ENCODE results near the gene ALOX15. TPM values are rescaled to one million over a fixed set of nuclear protein-coding genes. Genes with fewer than 3 reads are reported as not detected.

Gene ALOX15
- total RNA-seq, 2 experiments from 2014 or later = not detected

DNA sequence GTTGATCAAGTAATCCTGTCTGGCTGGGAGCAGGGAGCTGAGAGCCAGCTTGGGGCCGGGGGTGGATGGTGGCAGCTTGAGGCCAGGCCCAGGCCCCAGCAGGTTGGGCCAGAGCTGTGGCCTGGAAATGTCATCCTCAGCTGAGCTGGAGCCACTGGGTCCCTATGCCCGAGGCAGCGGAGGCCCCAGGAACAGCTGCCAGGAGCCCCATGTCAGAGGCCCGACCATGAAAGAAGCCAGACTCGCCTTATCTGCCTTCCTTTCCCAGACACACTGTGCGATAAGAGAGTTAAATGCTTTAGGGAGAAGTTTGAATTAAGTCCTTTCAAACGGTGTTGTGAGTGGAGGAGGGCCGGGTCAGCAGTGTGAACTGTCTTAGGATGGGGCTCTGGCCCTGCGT, 53.7 kb downstream of the ALOX15 start:
- no peak overlapping the region for H3K27ac Mint-ChIP-seq
- H3K27me3 Mint-ChIP-seq (ENCODE audit: low read depth) = peaks cover 33% of the 10 kb centered on the region
- DNase-seq (no peak), ATAC-seq (no peak)
- no peaks in the 10 kb centered on the region for H3K36me3 Mint-ChIP-seq (ENCODE audit: low read depth)
- H3K9me3 Mint-ChIP-seq (ENCODE audit: insufficient read depth) = no peaks in the 10 kb centered on the region
- ChIA-PET CTCF (interaction anchor here (1.1 kb wide), 1 partner anchor 23 kb away, joined by 3 read pairs; no protein-coding TSS in a partner anchor), POLR2A (no interaction called here)
- H3K4me1 Mint-ChIP-seq (ENCODE audit: low read depth) = peaks cover 3% of the 10 kb centered on the region
- no peak overlapping the region for H3K4me3 Mint-ChIP-seq

DNA sequence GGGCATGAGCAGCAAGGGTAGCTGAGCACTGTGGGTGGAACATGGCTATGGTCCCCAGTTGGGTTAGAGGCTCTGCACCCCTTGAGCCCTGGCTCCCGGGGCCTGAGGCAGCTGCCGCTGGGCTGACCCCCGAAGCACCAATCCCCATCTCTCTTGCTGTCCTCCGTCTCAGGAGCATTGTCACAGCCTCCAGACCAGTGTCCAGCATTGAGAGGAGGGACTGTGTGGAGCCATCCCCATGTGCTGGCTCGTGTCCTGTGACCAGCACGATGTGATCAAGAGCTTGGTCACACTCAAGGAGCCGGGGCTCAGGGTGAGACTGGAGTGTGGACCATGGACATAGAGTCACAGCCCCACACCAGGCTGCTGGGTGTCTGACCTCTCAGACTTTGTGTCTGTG, 54.3 kb downstream of the ALOX15 start:
- ATAC-seq (no peak), DNase-seq (no peak)
- ChIA-PET CTCF (interaction anchor here (1.1 to 1.4 kb wide), 2 partner anchors 20 to 22 kb away, joined by 3 to 5 read pairs; no protein-coding TSS in a partner anchor), POLR2A (interaction anchor here (0.7 kb wide), 1 partner anchor 32 kb away, joined by 3 read pairs; the partner anchor contains the start of gene MYBBP1A)
- Mint-ChIP-seq H3K4me1 (ENCODE audit: low read depth) (peaks cover 3% of the 10 kb centered on the region), H3K27me3 (ENCODE audit: low read depth) (peaks cover 37% of the 10 kb centered on the region), H3K36me3 (ENCODE audit: low read depth) (no peaks in the 10 kb centered on the region), H3K9me3 (ENCODE audit: insufficient read depth) (no peaks in the 10 kb centered on the region), H3K4me3 (no peak overlapping the region), H3K27ac (no peak overlapping the region)

DNA sequence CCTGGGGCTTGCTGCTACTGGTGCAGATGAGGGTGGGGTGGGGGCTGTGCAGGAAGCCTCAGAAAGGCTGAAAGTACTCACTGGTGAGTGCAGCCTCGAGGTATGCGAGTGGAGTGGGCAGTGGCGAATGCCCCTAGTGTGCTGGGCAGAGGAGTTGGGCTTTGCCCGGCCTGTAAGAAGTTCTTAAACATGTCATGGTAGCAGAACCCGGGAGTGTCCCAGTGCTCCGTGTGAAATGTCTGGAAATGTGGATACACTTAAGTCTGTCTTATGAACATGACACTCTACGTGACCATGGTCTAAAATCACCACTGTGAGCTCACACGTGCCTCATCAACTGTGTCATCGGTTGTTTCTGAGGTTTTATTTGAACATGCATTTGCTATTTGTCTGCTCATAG, 55.4 kb downstream of the ALOX15 start:
- H3K27ac Mint-ChIP-seq = no peak overlapping the region
- H3K36me3 Mint-ChIP-seq (ENCODE audit: low read depth) = no peaks in the 10 kb centered on the region
- DNase-seq (no peak), ATAC-seq (no peak)
- H3K9me3 Mint-ChIP-seq (ENCODE audit: insufficient read depth) = no peaks in the 10 kb centered on the region
- H3K4me1 Mint-ChIP-seq (ENCODE audit: low read depth) = peaks cover 3% of the 10 kb centered on the region
- POLR2A ChIA-PET = no interaction called here
- peaks cover 45% of the 10 kb centered on the region for H3K27me3 Mint-ChIP-seq (ENCODE audit: low read depth)
- no peak overlapping the region for H3K4me3 Mint-ChIP-seq
- CTCF ChIA-PET = interaction anchor here (1.4 kb wide), 1 partner anchor 19 kb away, joined by 5 read pairs; no protein-coding TSS in a partner anchor

DNA sequence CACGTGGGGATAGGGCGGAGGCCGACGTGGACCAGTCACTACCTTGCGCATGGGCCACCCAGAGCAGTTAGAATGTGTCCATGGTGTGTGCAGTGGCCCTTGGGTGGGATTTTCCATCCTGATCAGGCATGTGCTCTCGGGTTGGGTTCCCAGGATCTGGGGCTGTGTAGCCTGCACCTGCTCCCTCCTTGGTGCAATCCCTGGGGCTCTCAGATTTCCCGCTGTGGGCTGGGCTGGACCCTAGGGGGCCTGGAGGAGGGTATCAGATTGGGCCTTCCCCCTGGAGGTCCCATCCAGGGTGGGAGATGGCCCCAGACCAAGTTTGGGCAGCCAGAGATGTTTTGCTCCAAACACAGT, 55.9 kb downstream of the ALOX15 start:
- CTCF ChIA-PET = no interaction called here
- no peak for ATAC-seq
- no peaks in the 10 kb centered on the region for H3K9me3 Mint-ChIP-seq (ENCODE audit: insufficient read depth)

DNA sequence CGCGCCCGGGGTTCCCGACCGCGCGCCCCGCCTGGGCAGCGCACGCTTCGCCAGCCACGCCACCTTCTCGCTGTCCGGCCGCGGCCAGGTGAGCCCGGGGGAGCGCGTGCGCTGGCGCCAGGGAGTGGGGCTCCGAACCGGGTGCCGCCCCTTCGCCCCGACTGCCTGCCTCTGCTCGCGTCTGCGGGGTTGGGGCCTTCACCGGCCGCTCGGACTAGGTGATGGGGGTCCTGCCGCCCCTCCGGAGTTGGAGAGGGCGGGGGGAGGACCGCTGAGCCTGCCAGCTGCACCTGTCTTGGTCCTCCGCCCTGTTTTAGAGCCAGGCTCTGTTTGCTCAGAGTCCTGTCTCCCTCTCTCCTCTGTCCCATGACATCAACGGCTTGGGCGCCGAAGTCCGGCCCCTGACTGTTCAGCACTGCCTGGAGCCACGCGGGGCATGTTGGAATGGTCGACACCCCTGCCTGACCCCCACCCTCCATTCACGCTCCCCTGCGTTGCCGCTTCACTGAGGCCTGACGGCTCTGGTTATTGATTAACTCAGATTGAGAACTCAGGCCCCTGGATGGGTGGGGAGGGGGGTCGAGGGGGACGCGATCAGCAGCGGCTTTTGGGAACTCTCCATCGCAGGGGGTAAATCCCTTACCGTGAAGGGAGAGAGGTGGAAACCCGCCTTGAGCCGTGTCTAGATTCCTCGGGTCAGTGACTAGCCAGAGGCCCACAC, 56.4 kb downstream of the ALOX15 start:
- peaks cover 3% of the 10 kb centered on the region for H3K4me1 Mint-ChIP-seq (ENCODE audit: low read depth)
- H3K9me3 Mint-ChIP-seq (ENCODE audit: insufficient read depth) = no peaks in the 10 kb centered on the region
- H3K4me3 Mint-ChIP-seq = no peak overlapping the region
- POLR2A ChIA-PET = no interaction called here
- CTCF ChIA-PET = no interaction called here
- H3K27me3 Mint-ChIP-seq (ENCODE audit: low read depth) = peaks cover 47% of the 10 kb centered on the region
- no peaks in the 10 kb centered on the region for H3K36me3 Mint-ChIP-seq (ENCODE audit: low read depth)
- H3K27ac Mint-ChIP-seq = no peak overlapping the region
- ATAC-seq (no peak), DNase-seq (no peak)

More for the DNA sequence above, 55.9 kb downstream of the ALOX15 start:
- DNase-seq = no peak
- Mint-ChIP-seq H3K27ac (no peak overlapping the region), H3K27me3 (ENCODE audit: low read depth) (peaks cover 47% of the 10 kb centered on the region), H3K4me1 (ENCODE audit: low read depth) (peaks cover 3% of the 10 kb centered on the region), H3K4me3 (no peak overlapping the region), H3K36me3 (ENCODE audit: low read depth) (no peaks in the 10 kb centered on the region)
- POLR2A ChIA-PET = no interaction called here

DNA sequence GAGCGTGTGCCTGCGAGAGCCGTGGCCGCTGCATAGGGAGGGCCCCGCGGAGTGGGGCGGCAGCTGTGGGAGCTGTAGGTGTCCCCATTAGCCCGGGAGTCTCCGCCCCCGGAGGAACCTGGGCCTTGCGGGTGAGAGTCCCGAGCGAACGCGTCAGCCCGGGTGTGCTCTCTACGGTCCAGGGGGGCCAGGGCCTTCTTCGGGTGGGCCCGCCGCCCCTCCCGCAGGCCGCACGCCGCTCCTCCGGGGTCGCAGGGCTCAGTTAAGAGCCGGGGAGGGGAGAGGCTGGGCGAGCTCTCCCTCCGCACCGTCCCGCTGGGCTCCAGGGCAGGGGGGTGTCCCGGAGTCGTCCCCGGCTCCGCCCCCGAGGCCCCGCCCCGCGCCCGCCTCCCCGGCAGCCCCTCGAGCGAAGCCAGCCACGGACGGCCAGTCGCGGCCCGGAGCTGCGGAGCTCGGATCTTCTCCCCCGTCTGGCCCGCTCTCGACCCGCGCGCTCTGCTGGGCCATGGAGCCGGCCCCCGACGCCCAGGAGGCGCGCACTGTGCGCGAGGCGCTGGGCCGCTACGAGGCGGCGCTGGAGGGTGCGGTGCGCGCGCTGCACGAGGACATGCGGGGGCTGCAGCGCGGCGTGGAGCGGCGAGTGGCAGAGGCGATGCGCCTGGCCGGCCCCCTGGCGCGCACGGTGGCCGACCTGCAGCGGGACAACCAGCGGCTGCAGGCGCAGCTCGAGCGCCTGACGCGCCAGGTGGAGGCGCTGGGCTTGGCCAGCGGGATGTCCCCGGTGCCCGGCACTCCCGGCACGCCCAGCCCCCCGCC, 57.2 kb downstream of the ALOX15 start, which contains the start of gene SMTNL2:
Gene SMTNL2 (plus strand): TSS at position 429 of the 816 bp plus-strand sequence. CDS start 77 bp downstream, at position 506.
- ATAC-seq = peak; percentile 62
- H3K27me3 Mint-ChIP-seq (ENCODE audit: low read depth) = peaks cover 47% of the 10 kb centered on the region
- H3K27ac Mint-ChIP-seq = no peak within 1 kb of the TSS
- H3K4me1 Mint-ChIP-seq (ENCODE audit: low read depth) = peaks cover 3% of the 10 kb centered on the region
- peak within 1 kb of the TSS; percentile 28 for H3K4me3 Mint-ChIP-seq
- POLR2A ChIA-PET = no interaction called here
- CTCF ChIA-PET = no interaction called here
- no peaks in the 10 kb centered on the region for H3K9me3 Mint-ChIP-seq (ENCODE audit: insufficient read depth)
- no peak for DNase-seq
- H3K36me3 Mint-ChIP-seq (ENCODE audit: low read depth) = no peaks in the 10 kb centered on the region

DNA sequence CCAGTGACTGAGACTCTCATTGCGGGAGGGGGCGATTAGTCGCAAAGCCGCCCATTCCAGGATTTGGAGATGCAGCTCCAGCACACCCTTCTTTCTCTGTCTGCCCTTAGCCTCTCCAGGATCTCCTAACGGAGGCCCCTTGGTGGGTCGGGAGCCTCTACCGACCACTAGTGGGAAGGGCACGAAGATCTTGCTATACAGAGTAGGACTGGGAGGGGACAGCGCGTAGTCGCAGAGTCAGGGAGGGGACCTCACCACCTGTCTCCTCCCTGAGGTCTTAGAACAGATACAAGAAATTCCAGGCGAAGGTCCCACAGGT, 57.7 kb downstream of the ALOX15 start:
- no peak for DNase-seq
- Mint-ChIP-seq H3K36me3 (ENCODE audit: low read depth) (no peaks in the 10 kb centered on the region), H3K4me1 (ENCODE audit: low read depth) (peaks cover 3% of the 10 kb centered on the region), H3K27ac (no peak overlapping the region), H3K27me3 (ENCODE audit: low read depth) (peaks cover 47% of the 10 kb centered on the region), H3K4me3 (peak overlapping the region; percentile 28), H3K9me3 (ENCODE audit: insufficient read depth) (no peaks in the 10 kb centered on the region)
- CTCF ChIA-PET = interaction anchor here (1.0 kb wide), 1 partner anchor 19 kb away, joined by 3 read pairs; no protein-coding TSS in a partner anchor
- ATAC-seq = peak; percentile 79
- POLR2A ChIA-PET = no interaction called here

DNA sequence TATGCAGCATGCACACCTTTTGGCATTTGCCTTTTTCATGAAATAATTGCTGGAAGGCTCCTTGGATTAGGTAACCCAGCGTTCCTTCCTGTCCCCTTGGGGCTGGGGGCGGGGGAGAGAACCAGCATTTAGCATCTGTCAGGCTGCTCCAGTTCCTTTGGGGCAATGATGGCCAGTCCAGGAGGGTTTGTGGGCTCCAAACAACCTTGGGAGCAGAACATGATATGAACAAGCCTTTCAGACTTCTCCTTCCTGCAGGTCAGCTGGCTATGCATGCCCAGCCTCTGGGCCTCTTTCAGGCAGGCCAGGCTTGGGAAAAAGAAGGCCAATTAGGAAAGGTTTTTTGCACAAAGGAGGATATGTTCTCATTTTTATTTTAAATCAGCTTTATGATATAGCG, 58.3 kb downstream of the ALOX15 start:
- Mint-ChIP-seq H3K9me3 (ENCODE audit: insufficient read depth) (no peaks in the 10 kb centered on the region), H3K4me3 (no peak overlapping the region), H3K36me3 (ENCODE audit: low read depth) (no peaks in the 10 kb centered on the region), H3K4me1 (ENCODE audit: low read depth) (peaks cover 3% of the 10 kb centered on the region), H3K27ac (no peak overlapping the region), H3K27me3 (ENCODE audit: low read depth) (peaks cover 47% of the 10 kb centered on the region)
- ChIA-PET POLR2A (no interaction called here), CTCF (interaction anchor here (1.0 kb wide), 1 partner anchor 18 kb away, joined by 3 read pairs; no protein-coding TSS in a partner anchor)
- ATAC-seq = no peak
- DNase-seq = no peak

DNA sequence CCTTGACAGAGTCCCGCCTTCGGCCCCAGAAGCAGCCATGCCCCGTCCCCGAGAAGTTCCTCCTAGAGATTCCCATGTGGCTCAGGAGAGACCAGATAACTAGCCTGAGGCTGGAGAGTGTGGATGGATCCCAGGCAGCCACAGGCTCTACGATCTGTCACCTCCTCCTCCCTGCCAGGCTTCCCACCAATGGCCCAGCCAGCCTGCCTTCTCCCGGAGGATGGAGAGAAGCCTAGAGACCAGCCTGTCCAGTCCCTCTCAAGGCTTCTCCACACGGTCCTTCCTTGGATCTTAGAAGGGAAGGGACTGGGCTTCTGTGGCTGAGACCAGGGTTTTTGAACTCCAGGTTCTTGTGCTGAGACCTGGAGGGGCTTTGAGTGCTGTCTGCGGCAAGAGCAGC, 58.8 kb downstream of the ALOX15 start:
- no peak for ATAC-seq
- Mint-ChIP-seq H3K27me3 (ENCODE audit: low read depth) (peaks cover 47% of the 10 kb centered on the region), H3K4me3 (no peak overlapping the region), H3K27ac (no peak overlapping the region), H3K36me3 (ENCODE audit: low read depth) (no peaks in the 10 kb centered on the region), H3K9me3 (ENCODE audit: insufficient read depth) (no peaks in the 10 kb centered on the region), H3K4me1 (ENCODE audit: low read depth) (peaks cover 3% of the 10 kb centered on the region)
- ChIA-PET CTCF (interaction anchor here (2.2 kb wide), 1 partner anchor 16 kb away, joined by 8 read pairs; no protein-coding TSS in a partner anchor), POLR2A (no interaction called here)
- DNase-seq = no peak

DNA sequence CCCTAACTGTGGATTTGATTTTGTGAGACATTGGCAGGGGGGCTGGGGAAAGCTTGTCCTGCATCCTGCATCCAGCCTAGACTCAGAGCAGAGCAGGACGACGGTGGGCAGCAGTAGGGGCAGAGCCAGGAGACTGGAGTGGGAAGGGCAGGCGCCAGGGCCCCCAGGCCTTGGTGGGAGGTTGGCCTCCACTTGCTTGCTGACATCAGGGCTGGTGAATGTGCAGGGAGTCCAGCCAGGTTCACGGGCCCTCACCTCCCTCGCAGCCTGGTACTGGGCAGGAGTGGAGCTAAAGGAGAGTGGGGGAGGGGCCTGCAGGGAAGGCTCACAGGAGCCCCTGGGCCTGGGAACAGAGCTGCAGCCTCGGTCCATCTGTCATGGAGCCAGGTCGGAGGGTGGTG, 59.4 kb downstream of the ALOX15 start:
- Mint-ChIP-seq H3K9me3 (ENCODE audit: insufficient read depth) (no peaks in the 10 kb centered on the region), H3K27ac (no peak overlapping the region), H3K27me3 (ENCODE audit: low read depth) (peaks cover 47% of the 10 kb centered on the region), H3K4me1 (ENCODE audit: low read depth) (peaks cover 3% of the 10 kb centered on the region), H3K4me3 (no peak overlapping the region), H3K36me3 (ENCODE audit: low read depth) (no peaks in the 10 kb centered on the region)
- POLR2A ChIA-PET = no interaction called here
- CTCF ChIA-PET = interaction anchor here (0.7 to 2.2 kb wide), 2 partner anchors 15 to 44 kb away, joined by 5 to 8 read pairs; no protein-coding TSS in a partner anchor
- no peak for ATAC-seq
- no peak for DNase-seq

All from activated CD8-positive, alpha-beta T cell treated with anti-CD3 and anti-CD28 coated beads, Interleukin-2, amount 10 ng/mL, durations not matched to agents 7 days and 5 days (primary cell).